Measurements from ENCODE around the gene SERTAD2.

The SERTAD2 gene

DNA sequence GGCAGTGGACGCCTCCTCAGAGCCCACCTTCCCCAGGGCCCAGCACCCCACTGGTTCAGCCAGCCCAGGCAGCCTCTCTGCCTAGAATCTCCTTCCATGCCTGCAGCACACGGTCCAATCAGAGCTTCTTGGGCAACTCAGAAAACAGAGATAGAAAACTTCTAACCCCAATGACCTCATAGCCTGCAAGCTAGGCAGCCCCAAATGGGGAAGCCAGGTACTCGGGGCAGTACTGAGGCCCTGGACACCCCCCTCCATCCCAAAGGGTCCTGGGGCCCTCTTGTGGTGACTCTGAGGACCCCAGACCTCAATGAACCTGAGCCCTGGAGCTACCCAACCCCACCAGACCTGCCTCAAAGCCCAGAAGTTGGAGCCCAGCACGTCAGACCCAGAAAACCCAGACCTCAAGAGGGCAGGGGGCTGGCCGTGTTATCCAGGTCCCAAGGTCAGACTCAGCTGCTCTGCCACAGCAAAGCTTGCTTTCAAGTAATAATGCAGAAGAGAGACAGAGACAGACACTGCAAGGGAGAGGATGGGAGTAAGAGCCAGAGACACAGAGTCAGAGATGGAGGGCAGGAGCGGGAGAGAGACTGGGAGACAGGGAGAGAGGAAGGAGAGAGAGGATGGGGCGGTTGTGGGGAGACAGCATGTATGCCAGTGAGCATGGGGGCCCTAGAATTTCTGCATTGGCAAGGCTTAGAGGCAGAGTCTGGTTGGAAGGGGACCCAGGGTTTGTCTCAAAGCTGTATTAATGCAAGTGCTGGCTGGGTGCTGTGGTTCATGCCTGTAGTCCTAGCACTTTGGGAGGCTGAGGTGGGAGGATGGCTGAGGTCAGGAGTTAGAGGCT, 28.2 kb downstream of the SERTAD2 start:
- Histone ChIP-seq H3K4me3 (ENCODE audit: low read depth in 1 of 2, low read length in 2 of 2) (no peak overlapping the region), H3K9me3 (ENCODE audit: control insufficient read depth in 1 of 2, low read length in 2 of 2) (no peaks in the 10 kb centered on the region), H3K4me1 (ENCODE audit: control insufficient read depth in 1 of 2, insufficient read depth in 2 of 2, low read length in 2 of 2) (peaks cover 0 to 8% of the 10 kb centered on the region in 2 donors), H3K27me3 (ENCODE audit: low read depth, low read length) (no peaks in the 10 kb centered on the region), H3K36me3 (ENCODE audit: control insufficient read depth in 1 of 2, insufficient read depth in 2 of 2, low read length in 2 of 2) (peaks cover 0 to under 1% of the 10 kb centered on the region in 2 donors), H3K27ac (ENCODE audit: low read length) (no peak overlapping the region)

GRCh38 chr2:64624862-64625261, 28.9 kb downstream of the SERTAD2 start:
- H3K4me3 ChIP-seq (ENCODE audit: low read depth in 1 of 2, low read length in 2 of 2), result no peak overlapping the region
- no peaks in the 10 kb centered on the region for H3K36me3 ChIP-seq (ENCODE audit: control insufficient read depth in 1 of 2, insufficient read depth in 2 of 2, low read length in 2 of 2)
- no peak overlapping the region for H3K27ac ChIP-seq (ENCODE audit: low read length)
- H3K4me1 ChIP-seq (ENCODE audit: control insufficient read depth in 1 of 2, insufficient read depth in 2 of 2, low read length in 2 of 2), result peaks cover 0 to 8% of the 10 kb centered on the region in 2 donors
- no peaks in the 10 kb centered on the region for H3K27me3 ChIP-seq (ENCODE audit: low read depth, low read length)
- no peaks in the 10 kb centered on the region for H3K9me3 ChIP-seq (ENCODE audit: control insufficient read depth in 1 of 2, low read length in 2 of 2)

GRCh38 chr2:64624108-64624610, 29.6 kb downstream of the SERTAD2 start:
- Histone ChIP-seq H3K36me3 (ENCODE audit: control insufficient read depth in 1 of 2, insufficient read depth in 2 of 2, low read length in 2 of 2) (no peaks in the 10 kb centered on the region), H3K27ac (ENCODE audit: low read length) (no peak overlapping the region), H3K4me1 (ENCODE audit: control insufficient read depth in 1 of 2, insufficient read depth in 2 of 2, low read length in 2 of 2) (peaks cover 0 to 3% of the 10 kb centered on the region in 2 donors), H3K9me3 (ENCODE audit: control insufficient read depth in 1 of 2, low read length in 2 of 2) (no peaks in the 10 kb centered on the region), H3K27me3 (ENCODE audit: low read depth, low read length) (no peaks in the 10 kb centered on the region), H3K4me3 (ENCODE audit: low read depth in 1 of 2, low read length in 2 of 2) (no peak overlapping the region)

- Histone ChIP-seq H3K27me3 (ENCODE audit: low read depth, low read length) (no peaks in the 10 kb centered on the region), H3K36me3 (ENCODE audit: control insufficient read depth in 1 of 2, insufficient read depth in 2 of 2, low read length in 2 of 2) (no peaks in the 10 kb centered on the region), H3K9me3 (ENCODE audit: control insufficient read depth in 1 of 2, low read length in 2 of 2) (no peaks in the 10 kb centered on the region), H3K4me1 (ENCODE audit: control insufficient read depth in 1 of 2, insufficient read depth in 2 of 2, low read length in 2 of 2) (no peaks in the 10 kb centered on the region), H3K27ac (ENCODE audit: low read length) (no peak overlapping the region), H3K4me3 (ENCODE audit: low read depth in 1 of 2, low read length in 2 of 2) (no peak overlapping the region)
These were observed 30.4 kb downstream of the SERTAD2 start for GRCh38 chr2:64623242-64623850.

GRCh38 chr2:64622443-64623241, 31.1 kb downstream of the SERTAD2 start:
- no peaks in the 10 kb centered on the region for H3K4me1 ChIP-seq (ENCODE audit: control insufficient read depth in 1 of 2, insufficient read depth in 2 of 2, low read length in 2 of 2)
- no peaks in the 10 kb centered on the region for H3K9me3 ChIP-seq (ENCODE audit: control insufficient read depth in 1 of 2, low read length in 2 of 2)
- no peak overlapping the region for H3K27ac ChIP-seq (ENCODE audit: low read length)
- H3K4me3 ChIP-seq (ENCODE audit: low read depth in 1 of 2, low read length in 2 of 2), result no peak overlapping the region
- H3K27me3 ChIP-seq (ENCODE audit: low read depth, low read length), result no peaks in the 10 kb centered on the region
- no peaks in the 10 kb centered on the region for H3K36me3 ChIP-seq (ENCODE audit: control insufficient read depth in 1 of 2, insufficient read depth in 2 of 2, low read length in 2 of 2)

DNA sequence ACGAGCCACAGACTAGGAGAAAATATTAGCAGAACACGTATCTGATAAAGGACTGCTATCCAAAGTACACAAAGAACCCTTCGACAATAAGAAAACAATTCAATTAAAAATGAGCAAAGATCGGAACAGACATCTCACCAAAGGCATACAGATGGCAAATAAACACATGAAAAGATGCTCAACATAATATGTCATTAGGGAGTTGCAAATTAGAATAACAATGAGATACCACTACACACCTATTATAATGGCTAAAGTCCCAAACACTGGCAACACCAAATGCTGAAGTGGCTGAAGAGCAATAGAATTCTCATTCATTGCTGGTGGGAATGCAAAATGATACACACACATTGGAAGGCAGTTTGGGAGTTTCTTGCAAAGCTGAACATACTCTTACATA, 33.1 kb downstream of the SERTAD2 start:
- Histone ChIP-seq H3K27me3 (ENCODE audit: low read depth, low read length) (no peaks in the 10 kb centered on the region), H3K4me3 (ENCODE audit: low read depth in 1 of 2, low read length in 2 of 2) (no peak overlapping the region), H3K4me1 (ENCODE audit: control insufficient read depth in 1 of 2, insufficient read depth in 2 of 2, low read length in 2 of 2) (no peaks in the 10 kb centered on the region), H3K27ac (ENCODE audit: low read length) (no peak overlapping the region), H3K9me3 (ENCODE audit: control insufficient read depth in 1 of 2, low read length in 2 of 2) (no peaks in the 10 kb centered on the region), H3K36me3 (ENCODE audit: control insufficient read depth in 1 of 2, insufficient read depth in 2 of 2, low read length in 2 of 2) (no peaks in the 10 kb centered on the region)

- Histone ChIP-seq H3K36me3 (ENCODE audit: control insufficient read depth in 1 of 2, insufficient read depth in 2 of 2, low read length in 2 of 2) (no peaks in the 10 kb centered on the region), H3K27me3 (ENCODE audit: low read depth, low read length) (no peaks in the 10 kb centered on the region), H3K9me3 (ENCODE audit: control insufficient read depth in 1 of 2, low read length in 2 of 2) (no peaks in the 10 kb centered on the region), H3K27ac (ENCODE audit: low read length) (no peak overlapping the region), H3K4me3 (ENCODE audit: low read depth in 1 of 2, low read length in 2 of 2) (no peak overlapping the region), H3K4me1 (ENCODE audit: control insufficient read depth in 1 of 2, insufficient read depth in 2 of 2, low read length in 2 of 2) (no peaks in the 10 kb centered on the region)
These were observed 36.0 kb downstream of the SERTAD2 start for GRCh38 chr2:64617631-64618151.

GRCh38 chr2:64615844-64616536, 37.7 kb downstream of the SERTAD2 start:
- Histone ChIP-seq H3K4me1 (ENCODE audit: control insufficient read depth in 1 of 2, insufficient read depth in 2 of 2, low read length in 2 of 2) (no peaks in the 10 kb centered on the region), H3K27me3 (ENCODE audit: low read depth, low read length) (no peaks in the 10 kb centered on the region), H3K4me3 (ENCODE audit: low read depth in 1 of 2, low read length in 2 of 2) (no peak overlapping the region), H3K27ac (ENCODE audit: low read length) (no peak overlapping the region), H3K9me3 (ENCODE audit: control insufficient read depth in 1 of 2, low read length in 2 of 2) (no peaks in the 10 kb centered on the region), H3K36me3 (ENCODE audit: control insufficient read depth in 1 of 2, insufficient read depth in 2 of 2, low read length in 2 of 2) (no peaks in the 10 kb centered on the region)

DNA sequence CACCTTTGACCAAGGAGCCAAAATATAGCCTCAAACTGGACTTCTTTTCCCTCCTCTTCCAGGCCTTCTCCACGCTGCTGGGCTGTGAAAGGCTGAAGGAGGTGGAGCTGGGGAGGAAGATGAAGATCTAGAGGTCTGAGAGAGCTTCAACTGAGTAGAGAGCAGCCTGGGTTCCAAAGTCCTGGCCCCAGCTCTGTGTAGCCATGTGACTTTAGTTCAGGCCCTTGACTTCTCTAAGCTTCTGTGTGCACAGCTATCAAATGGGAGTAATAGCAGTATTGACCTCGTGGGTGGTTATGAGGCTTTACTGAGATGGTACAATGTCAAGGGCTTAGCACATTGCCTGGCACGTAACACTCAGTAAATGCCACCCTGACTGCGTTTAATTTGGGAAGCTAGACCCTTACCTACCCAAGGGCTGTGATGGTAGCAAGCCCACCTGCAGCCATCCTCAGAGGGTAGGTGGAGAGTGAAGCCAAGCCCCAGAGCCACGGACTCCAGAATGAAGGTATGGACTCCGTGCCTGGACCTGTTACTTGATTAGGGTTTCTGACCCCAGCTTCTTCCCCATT, 38.4 kb downstream of the SERTAD2 start:
- H3K36me3 ChIP-seq (ENCODE audit: control insufficient read depth in 1 of 2, insufficient read depth in 2 of 2, low read length in 2 of 2), result no peaks in the 10 kb centered on the region
- H3K4me1 ChIP-seq (ENCODE audit: control insufficient read depth in 1 of 2, insufficient read depth in 2 of 2, low read length in 2 of 2), result no peaks in the 10 kb centered on the region
- no peak overlapping the region for H3K4me3 ChIP-seq (ENCODE audit: low read depth in 1 of 2, low read length in 2 of 2)
- no peaks in the 10 kb centered on the region for H3K9me3 ChIP-seq (ENCODE audit: control insufficient read depth in 1 of 2, low read length in 2 of 2)
- H3K27me3 ChIP-seq (ENCODE audit: low read depth, low read length), result no peaks in the 10 kb centered on the region
- H3K27ac ChIP-seq (ENCODE audit: low read length), result no peak overlapping the region

DNA sequence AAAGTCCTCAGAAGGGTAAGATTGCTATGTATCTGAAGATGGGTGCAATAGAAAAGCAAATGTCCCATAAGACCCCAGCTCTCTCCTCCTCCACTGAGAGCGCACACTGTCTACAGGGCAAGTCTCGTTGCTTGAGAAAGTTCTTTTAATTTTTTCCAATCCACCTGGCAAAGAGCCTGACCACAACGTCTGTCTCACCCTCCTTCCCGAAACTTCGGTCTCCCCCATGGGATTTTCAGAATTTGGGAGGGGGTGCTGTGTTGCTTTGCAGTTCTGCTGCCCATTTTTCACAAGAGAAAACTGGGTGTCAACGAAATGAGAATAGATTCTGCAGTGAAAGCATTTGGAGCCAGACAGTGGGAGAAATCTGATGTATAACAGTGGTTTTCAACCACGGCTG, 40.4 kb downstream of the SERTAD2 start:
- no peak overlapping the region for H3K27ac ChIP-seq (ENCODE audit: low read length)
- peaks cover 0 to under 1% of the 10 kb centered on the region in 2 donors for H3K4me1 ChIP-seq (ENCODE audit: control insufficient read depth in 1 of 2, insufficient read depth in 2 of 2, low read length in 2 of 2)
- no peaks in the 10 kb centered on the region for H3K9me3 ChIP-seq (ENCODE audit: control insufficient read depth in 1 of 2, low read length in 2 of 2)
- H3K36me3 ChIP-seq (ENCODE audit: control insufficient read depth in 1 of 2, insufficient read depth in 2 of 2, low read length in 2 of 2), result no peaks in the 10 kb centered on the region
- H3K27me3 ChIP-seq (ENCODE audit: low read depth, low read length), result no peaks in the 10 kb centered on the region
- no peak overlapping the region for H3K4me3 ChIP-seq (ENCODE audit: low read depth in 1 of 2, low read length in 2 of 2)

Data from muscle layer of duodenum (tissue), 2 donors.